HL-60 (cell line): ENCODE results near the gene LDOC1.

Experiments
- GABPA ChIP-seq: IDR thresholded peaks from 2 replicates; pipeline ENCODE4 v1.6.1; 2012; ENCODE audit warnings: low read depth
- POLR2AphosphoS5 ChIP-seq: IDR thresholded peaks from 2 replicates; pipeline ENCODE4 v1.6.1; 2012; ENCODE audit warnings: low read depth
- SPI1 ChIP-seq: IDR thresholded peaks from 2 replicates; pipeline ENCODE4 v1.6.1; 2012; ENCODE audit warnings: low read depth, mild to moderate bottlenecking, borderline replicate concordance
- TF ChIP-seq, protein P1 (sequence below): IDR thresholded peaks from one replicate; pipeline ENCODE4 v1.5.1; 2011; ENCODE audit warnings: low read length, control low read depth, inconsistent platforms; ENCODE audit not compliant: insufficient read depth
- TF ChIP-seq, protein P2 (sequence below): IDR thresholded peaks from 2 replicates; pipeline ENCODE4 v1.6.1; 2012; ENCODE audit warnings: low read depth; ENCODE audit not compliant: insufficient replicate concordance

GRCh38 chrX:141164406-141164805, 12.5 kb downstream of the LDOC1 start:
- TF ChIP-seq, protein P1, sequence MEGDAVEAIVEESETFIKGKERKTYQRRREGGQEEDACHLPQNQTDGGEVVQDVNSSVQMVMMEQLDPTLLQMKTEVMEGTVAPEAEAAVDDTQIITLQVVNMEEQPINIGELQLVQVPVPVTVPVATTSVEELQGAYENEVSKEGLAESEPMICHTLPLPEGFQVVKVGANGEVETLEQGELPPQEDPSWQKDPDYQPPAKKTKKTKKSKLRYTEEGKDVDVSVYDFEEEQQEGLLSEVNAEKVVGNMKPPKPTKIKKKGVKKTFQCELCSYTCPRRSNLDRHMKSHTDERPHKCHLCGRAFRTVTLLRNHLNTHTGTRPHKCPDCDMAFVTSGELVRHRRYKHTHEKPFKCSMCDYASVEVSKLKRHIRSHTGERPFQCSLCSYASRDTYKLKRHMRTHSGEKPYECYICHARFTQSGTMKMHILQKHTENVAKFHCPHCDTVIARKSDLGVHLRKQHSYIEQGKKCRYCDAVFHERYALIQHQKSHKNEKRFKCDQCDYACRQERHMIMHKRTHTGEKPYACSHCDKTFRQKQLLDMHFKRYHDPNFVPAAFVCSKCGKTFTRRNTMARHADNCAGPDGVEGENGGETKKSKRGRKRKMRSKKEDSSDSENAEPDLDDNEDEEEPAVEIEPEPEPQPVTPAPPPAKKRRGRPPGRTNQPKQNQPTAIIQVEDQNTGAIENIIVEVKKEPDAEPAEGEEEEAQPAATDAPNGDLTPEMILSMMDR = no peak
- TF ChIP-seq, protein P2, sequence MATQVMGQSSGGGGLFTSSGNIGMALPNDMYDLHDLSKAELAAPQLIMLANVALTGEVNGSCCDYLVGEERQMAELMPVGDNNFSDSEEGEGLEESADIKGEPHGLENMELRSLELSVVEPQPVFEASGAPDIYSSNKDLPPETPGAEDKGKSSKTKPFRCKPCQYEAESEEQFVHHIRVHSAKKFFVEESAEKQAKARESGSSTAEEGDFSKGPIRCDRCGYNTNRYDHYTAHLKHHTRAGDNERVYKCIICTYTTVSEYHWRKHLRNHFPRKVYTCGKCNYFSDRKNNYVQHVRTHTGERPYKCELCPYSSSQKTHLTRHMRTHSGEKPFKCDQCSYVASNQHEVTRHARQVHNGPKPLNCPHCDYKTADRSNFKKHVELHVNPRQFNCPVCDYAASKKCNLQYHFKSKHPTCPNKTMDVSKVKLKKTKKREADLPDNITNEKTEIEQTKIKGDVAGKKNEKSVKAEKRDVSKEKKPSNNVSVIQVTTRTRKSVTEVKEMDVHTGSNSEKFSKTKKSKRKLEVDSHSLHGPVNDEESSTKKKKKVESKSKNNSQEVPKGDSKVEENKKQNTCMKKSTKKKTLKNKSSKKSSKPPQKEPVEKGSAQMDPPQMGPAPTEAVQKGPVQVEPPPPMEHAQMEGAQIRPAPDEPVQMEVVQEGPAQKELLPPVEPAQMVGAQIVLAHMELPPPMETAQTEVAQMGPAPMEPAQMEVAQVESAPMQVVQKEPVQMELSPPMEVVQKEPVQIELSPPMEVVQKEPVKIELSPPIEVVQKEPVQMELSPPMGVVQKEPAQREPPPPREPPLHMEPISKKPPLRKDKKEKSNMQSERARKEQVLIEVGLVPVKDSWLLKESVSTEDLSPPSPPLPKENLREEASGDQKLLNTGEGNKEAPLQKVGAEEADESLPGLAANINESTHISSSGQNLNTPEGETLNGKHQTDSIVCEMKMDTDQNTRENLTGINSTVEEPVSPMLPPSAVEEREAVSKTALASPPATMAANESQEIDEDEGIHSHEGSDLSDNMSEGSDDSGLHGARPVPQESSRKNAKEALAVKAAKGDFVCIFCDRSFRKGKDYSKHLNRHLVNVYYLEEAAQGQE = no peak
- TF ChIP-seq POLR2AphosphoS5 (no peak), SPI1 (no peak), GABPA (no peak)
